ENCODE results near the gene TUBA8. TPM values are rescaled to one million over a fixed set of nuclear protein-coding genes. Genes with fewer than 3 reads are reported as not detected.
"Not testable (repeated sequence)": the region's sequence is repeated elsewhere in the genome, so short reads cannot be mapped to it uniquely, and the experiment has no call there.

The TUBA8 gene
- 1 to 10 TPM in 1 of 6 donors, under 1 TPM in 4, not detected in 1; 0.61 to 1.2 (median 0.81) TPM for total RNA-seq

GRCh38 chr22:18110194-18110953 is at the start of gene TUBA8:
Gene TUBA8 (plus strand): TSS chr22:18110809. CDS start chr22:18110866, 57 bp downstream.
- Histone ChIP-seq H3K4me1 (peaks cover 12 to 36% (median 19%) of the 10 kb centered on the region in 4 donors), H3K36me3 (no peaks in the 10 kb centered on the region), H3K27me3 (peaks cover 0 to 16% (median 6%) of the 10 kb centered on the region in 4 donors), H3K27ac (no peak within 1 kb of the TSS), H3K9me3 (no peaks in the 10 kb centered on the region), H3K4me3 (peak within 1 kb of the TSS; percentile 31 to 49 (median 42))
- peak in 1 of 2 donors; percentile 88 for DNase-seq
- ATAC-seq (ENCODE audit: low FRiP score in 2 of 2) = peak in 1 of 2 donors; percentile 70
- no peak for TF ChIP-seq CTCF (IDR thresholded peaks at IDR 0.05)
- TF ChIP-seq POLR2AphosphoS5 (IDR thresholded peaks at IDR 0.05) = no peak
- TF ChIP-seq EP300 (IDR thresholded peaks at IDR 0.05) = no peak
- no peak for TF ChIP-seq POLR2A (IDR thresholded peaks at IDR 0.05)
- 0 to 3% methylated on average over 16 to 41 of the region's 72 CpGs for WGBS, 2 donors

- WGBS, 2 donors = 92 to 96% methylated on average over 3 of the region's 3 CpGs
- no peak for ATAC-seq (ENCODE audit: low FRiP score in 2 of 2)
- DNase-seq = no peak
These were observed 48.2 kb upstream of the TUBA8 start for GRCh38 chr22:18062421-18062820.

GRCh38 chr22:18063306-18063705 is 47.3 kb upstream of the TUBA8 start:
- 82 to 96% methylated on average over 3 to 7 of the region's 7 CpGs for WGBS, 2 donors
- Histone ChIP-seq H3K27me3 (no peaks in the 10 kb centered on the region), H3K4me3 (no peak overlapping the region), H3K36me3 (no peaks in the 10 kb centered on the region), H3K9me3 (no peaks in the 10 kb centered on the region), H3K4me1 (no peaks in the 10 kb centered on the region), H3K27ac (no peak overlapping the region)
- no peak for DNase-seq
- TF ChIP-seq POLR2A (IDR thresholded peaks at IDR 0.05) = no peak
- no peak for TF ChIP-seq EP300 (IDR thresholded peaks at IDR 0.05)
- TF ChIP-seq CTCF (IDR thresholded peaks at IDR 0.05) = no peak
- no peak for TF ChIP-seq POLR2AphosphoS5 (IDR thresholded peaks at IDR 0.05)
- ATAC-seq (ENCODE audit: low FRiP score in 2 of 2) = no peak

More at GRCh38 chr22:18062421-18062820, 48.2 kb upstream of the TUBA8 start:
- Histone ChIP-seq H3K4me3 (no peak overlapping the region), H3K4me1 (peaks cover 0 to 4% (median 0%) of the 10 kb centered on the region in 4 donors), H3K27ac (no peak overlapping the region), H3K27me3 (no peaks in the 10 kb centered on the region), H3K36me3 (no peaks in the 10 kb centered on the region), H3K9me3 (no peaks in the 10 kb centered on the region)
- TF ChIP-seq POLR2AphosphoS5 (IDR thresholded peaks at IDR 0.05) = no peak
- TF ChIP-seq EP300 (IDR thresholded peaks at IDR 0.05) = no peak
- no peak for TF ChIP-seq POLR2A (IDR thresholded peaks at IDR 0.05)
- no peak for TF ChIP-seq CTCF (IDR thresholded peaks at IDR 0.05)

- not testable (repeated sequence) for DNase-seq
These were observed 46.9 kb upstream of the TUBA8 start for GRCh38 chr22:18063715-18064114.

GRCh38 chr22:18064636-18065035 is 46.0 kb upstream of the TUBA8 start:
- H3K4me3 ChIP-seq = no peak overlapping the region
- WGBS, 2 donors = 83 to 89% methylated on average over 7 of the region's 7 CpGs
- H3K4me1 ChIP-seq = no peaks in the 10 kb centered on the region
- no peaks in the 10 kb centered on the region for H3K27me3 ChIP-seq
- TF ChIP-seq POLR2A (IDR thresholded peaks at IDR 0.05) (no peak), EP300 (IDR thresholded peaks at IDR 0.05) (no peak)
- no peaks in the 10 kb centered on the region for H3K9me3 ChIP-seq
- no peak overlapping the region for H3K27ac ChIP-seq
- H3K36me3 ChIP-seq = no peaks in the 10 kb centered on the region
- ATAC-seq (ENCODE audit: low FRiP score in 2 of 2) = no peak
- DNase-seq = no peak

More at GRCh38 chr22:18063715-18064114, 46.9 kb upstream of the TUBA8 start:
- H3K27ac ChIP-seq; ATAC-seq (ENCODE audit: low FRiP score in 2 of 2); H3K9me3 ChIP-seq; H3K4me3 ChIP-seq; H3K27me3 ChIP-seq; H3K36me3 ChIP-seq; H3K4me1 ChIP-seq: not testable (repeated sequence)
- WGBS, 2 donors = 76 to 78% methylated on average over 6 of the region's 6 CpGs

- DNase-seq = peak in 1 of 2 donors; percentile 42
- Histone ChIP-seq H3K36me3 (no peaks in the 10 kb centered on the region), H3K27me3 (no peaks in the 10 kb centered on the region), H3K27ac (no peak overlapping the region), H3K4me1 (no peaks in the 10 kb centered on the region), H3K4me3 (no peak overlapping the region), H3K9me3 (no peaks in the 10 kb centered on the region)
- no peak for ATAC-seq (ENCODE audit: low FRiP score in 2 of 2)
- WGBS, 2 donors = 57 to 73% methylated on average over 9 of the region's 9 CpGs
- TF ChIP-seq POLR2AphosphoS5 (IDR thresholded peaks at IDR 0.05) = no peak
These were observed 45.4 kb upstream of the TUBA8 start for GRCh38 chr22:18065256-18065655.
